ENCODE measurements around the gene RCAN3.

DNA sequence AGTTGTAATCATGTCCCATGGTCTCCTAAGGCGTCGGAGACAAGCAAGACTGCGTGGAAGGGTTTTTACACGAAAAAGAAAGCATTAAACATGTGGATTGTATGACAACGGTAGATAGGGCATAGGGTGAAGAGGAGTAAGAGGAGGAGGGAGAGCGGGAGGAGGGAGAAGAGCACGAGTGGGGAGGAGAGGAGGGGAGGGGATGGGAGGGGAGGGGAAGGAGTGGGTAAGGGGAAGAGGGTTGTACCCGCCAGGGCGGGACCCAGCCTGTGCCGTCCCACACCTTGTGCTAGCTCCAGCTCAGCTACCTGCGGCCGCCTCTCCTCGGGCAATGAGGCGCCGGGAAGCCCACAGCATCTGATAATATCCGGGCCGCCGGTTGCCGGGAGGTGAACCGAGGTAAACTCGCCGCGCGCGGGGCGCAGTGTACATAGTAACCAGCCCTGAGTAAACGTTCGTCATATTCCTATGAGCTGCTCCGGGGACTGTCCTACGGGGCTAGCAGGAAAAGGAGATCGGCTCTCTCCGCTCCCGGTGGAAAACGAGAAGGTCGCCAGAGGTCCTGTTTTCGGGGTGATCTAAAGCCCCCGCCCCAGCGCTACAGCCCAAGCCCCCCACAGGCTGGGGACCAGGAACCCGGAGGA is 449 bp upstream of the RCAN3 start:
- TF ChIP-seq TCF4 (CRISPR knock-in tag; IDR thresholded peaks at IDR 0.05; ENCODE audit: borderline replicate concordance) = no peak
- TF ChIP-seq ZFP30 (CRISPR knock-in tag; IDR thresholded peaks at IDR 0.05) = no peak
- no peak for TF ChIP-seq POU6F1 (CRISPR knock-in tag; IDR thresholded peaks at IDR 0.05; ENCODE audit: borderline replicate concordance, low read depth)
- no peak for TF ChIP-seq ZNF565 (CRISPR knock-in tag; conservative IDR thresholded peaks at IDR 0.05; ENCODE audit: low read depth)
